NT2/D1 (cell line): ENCODE results near the gene LGI4.
"Not testable (repeated sequence)": the region's sequence is repeated elsewhere in the genome, so short reads cannot be mapped to it uniquely, and the experiment has no call there.

ENCODE experiments used
- SUZ12 ChIP-seq: IDR thresholded peaks from 2 replicates; pipeline ENCODE4 v1.6.1; 2011; ENCODE audit not compliant: insufficient read length, insufficient read depth; ENCODE audit errors: extremely low read depth
- YY1 ChIP-seq: IDR thresholded peaks from 2 replicates; pipeline ENCODE4 v1.6.1; 2011; ENCODE audit not compliant: insufficient read length, insufficient read depth
- ZNF274 ChIP-seq: IDR thresholded peaks from 2 replicates; pipeline ENCODE4 v1.6.1; 2011; ENCODE audit warnings: mild to moderate bottlenecking, low read depth, low read length

DNA sequence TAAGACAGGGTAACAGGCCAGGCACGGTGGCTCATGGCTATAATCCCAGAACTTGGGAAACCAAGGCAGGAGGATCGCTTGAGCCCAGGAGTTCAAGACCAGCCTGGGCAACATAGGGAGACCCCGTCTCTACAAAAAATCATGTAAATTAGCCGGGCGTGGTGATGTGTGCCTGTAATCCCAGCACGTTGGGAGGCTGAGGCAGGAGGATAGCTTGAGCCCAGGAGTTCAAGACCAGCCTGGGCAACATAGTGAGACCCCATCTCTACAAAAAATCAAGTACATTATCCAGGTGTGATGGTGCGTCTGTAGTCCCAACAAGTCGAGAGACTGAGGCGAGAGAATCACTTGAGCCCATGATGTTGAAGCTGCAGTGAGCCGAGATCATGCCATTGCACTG is 31.2 kb downstream of the LGI4 start:
- TF ChIP-seq ZNF274, YY1, SUZ12: not testable (repeated sequence)
